AG04450 (cell line): Measurements from ENCODE around the gene ARL6IP5. TPM values are rescaled to one million over a fixed set of nuclear protein-coding genes. Genes with fewer than 3 reads are reported as not detected.
A peak's percentile ranks its signal among the peaks of the same experiment; 100 is the strongest.

Experiments
- CTCF ChIA-PET: fragments of 300-600, 350-600 bp; formaldehyde crosslinking; extraction: SDS; loops from one replicate; lab custom pipeline; 2022; ENCODE audit warnings: antibody characterized with exemption, inconsistent platforms; lab: Charles Lee
- POLR2A ChIA-PET: fragments of 350-600 bp; formaldehyde crosslinking; extraction: SDS; loops from one replicate; lab custom pipeline; 2021; ENCODE audit warnings: antibody characterized with exemption, inconsistent platforms; lab: Yijun Ruan, JAX
- DNase-seq: peaks from one replicate; pipeline ENCODE4 v3.0.0-alpha.2; 2011; ENCODE audit warnings: low read depth, low spot score
- H3K27ac ChIP-seq: one replicate; pipeline ENCODE4 v1.5.1; 2012; ENCODE audit warnings: low read depth, low read length, control low read depth
- H3K27me3 ChIP-seq: one replicate; pipeline ENCODE4 v1.6.0; 2012; ENCODE audit warnings: low read length; ENCODE audit not compliant: control insufficient read depth, insufficient read depth
- H3K4me3 ChIP-seq: 2 replicates; pipeline ENCODE4 v1.5.1; 2011; ENCODE audit warnings: mild to moderate bottlenecking, low read depth, low read length, control low read depth
- H3K9me3 ChIP-seq: 2 replicates; pipeline ENCODE4 v1.5.1; 2012; ENCODE audit warnings: low read length; ENCODE audit not compliant: control insufficient read depth, insufficient read depth
- polyA plus RNA-seq: library from polyadenylated mRNA; depleted of rRNA; stranded (reverse); fragments of >200 nt; gene quantifications from 2 replicates; pipeline ENCODE4 v1.2.3, GENCODE V29; 2011
- TF ChIP-seq, protein P1 (sequence below): IDR thresholded peaks from 2 replicates; pipeline ENCODE4 v1.5.1; 2011; ENCODE audit warnings: low read depth, low read length, control low read depth, inconsistent platforms

ARL6IP5 gene
- polyA plus RNA-seq, 1 experiment = 204 TPM

DNA sequence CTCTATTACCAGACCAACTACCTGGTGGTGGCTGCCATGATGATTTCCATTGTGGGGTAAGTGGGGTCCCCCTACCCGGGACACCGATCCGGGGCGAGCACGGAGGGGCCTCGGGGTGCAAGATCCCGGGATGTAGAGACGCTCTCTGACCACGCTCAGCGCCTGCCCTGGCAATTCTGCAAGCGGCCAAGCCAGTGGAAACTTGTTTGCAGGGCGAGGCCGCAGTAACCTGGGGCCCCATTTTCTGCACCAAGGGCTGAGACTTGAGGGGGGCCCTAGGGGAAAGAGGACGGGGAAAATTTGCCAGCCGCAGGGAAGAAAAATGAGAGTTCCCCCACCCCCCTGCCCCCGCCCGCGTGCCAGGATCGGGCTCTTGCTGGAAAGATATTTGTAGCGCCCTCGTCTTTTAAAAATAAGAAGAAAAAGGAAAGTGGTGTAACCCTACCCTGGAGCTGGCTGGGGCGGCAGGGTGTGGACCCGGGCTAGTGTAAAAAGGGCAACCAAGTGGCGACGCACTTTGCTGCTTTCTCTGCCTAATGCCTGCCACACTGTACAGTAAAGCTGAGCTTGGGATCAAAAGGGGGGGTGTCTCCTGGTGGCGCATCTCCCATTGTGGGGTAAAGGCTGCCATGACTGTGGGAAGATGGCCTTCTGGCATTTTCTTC lies 563 bp downstream of the ARL6IP5 start:
- TF ChIP-seq, protein P1, sequence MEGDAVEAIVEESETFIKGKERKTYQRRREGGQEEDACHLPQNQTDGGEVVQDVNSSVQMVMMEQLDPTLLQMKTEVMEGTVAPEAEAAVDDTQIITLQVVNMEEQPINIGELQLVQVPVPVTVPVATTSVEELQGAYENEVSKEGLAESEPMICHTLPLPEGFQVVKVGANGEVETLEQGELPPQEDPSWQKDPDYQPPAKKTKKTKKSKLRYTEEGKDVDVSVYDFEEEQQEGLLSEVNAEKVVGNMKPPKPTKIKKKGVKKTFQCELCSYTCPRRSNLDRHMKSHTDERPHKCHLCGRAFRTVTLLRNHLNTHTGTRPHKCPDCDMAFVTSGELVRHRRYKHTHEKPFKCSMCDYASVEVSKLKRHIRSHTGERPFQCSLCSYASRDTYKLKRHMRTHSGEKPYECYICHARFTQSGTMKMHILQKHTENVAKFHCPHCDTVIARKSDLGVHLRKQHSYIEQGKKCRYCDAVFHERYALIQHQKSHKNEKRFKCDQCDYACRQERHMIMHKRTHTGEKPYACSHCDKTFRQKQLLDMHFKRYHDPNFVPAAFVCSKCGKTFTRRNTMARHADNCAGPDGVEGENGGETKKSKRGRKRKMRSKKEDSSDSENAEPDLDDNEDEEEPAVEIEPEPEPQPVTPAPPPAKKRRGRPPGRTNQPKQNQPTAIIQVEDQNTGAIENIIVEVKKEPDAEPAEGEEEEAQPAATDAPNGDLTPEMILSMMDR = no peak
- no peaks in the 10 kb centered on the region for H3K27me3 ChIP-seq
- H3K9me3 ChIP-seq = no peaks in the 10 kb centered on the region
- H3K4me3 ChIP-seq = peak overlapping the region; percentile 95
- no peak for DNase-seq
- ChIA-PET CTCF (no interaction called here), POLR2A (no interaction called here)
- peak overlapping the region; percentile 83 for H3K27ac ChIP-seq

DNA sequence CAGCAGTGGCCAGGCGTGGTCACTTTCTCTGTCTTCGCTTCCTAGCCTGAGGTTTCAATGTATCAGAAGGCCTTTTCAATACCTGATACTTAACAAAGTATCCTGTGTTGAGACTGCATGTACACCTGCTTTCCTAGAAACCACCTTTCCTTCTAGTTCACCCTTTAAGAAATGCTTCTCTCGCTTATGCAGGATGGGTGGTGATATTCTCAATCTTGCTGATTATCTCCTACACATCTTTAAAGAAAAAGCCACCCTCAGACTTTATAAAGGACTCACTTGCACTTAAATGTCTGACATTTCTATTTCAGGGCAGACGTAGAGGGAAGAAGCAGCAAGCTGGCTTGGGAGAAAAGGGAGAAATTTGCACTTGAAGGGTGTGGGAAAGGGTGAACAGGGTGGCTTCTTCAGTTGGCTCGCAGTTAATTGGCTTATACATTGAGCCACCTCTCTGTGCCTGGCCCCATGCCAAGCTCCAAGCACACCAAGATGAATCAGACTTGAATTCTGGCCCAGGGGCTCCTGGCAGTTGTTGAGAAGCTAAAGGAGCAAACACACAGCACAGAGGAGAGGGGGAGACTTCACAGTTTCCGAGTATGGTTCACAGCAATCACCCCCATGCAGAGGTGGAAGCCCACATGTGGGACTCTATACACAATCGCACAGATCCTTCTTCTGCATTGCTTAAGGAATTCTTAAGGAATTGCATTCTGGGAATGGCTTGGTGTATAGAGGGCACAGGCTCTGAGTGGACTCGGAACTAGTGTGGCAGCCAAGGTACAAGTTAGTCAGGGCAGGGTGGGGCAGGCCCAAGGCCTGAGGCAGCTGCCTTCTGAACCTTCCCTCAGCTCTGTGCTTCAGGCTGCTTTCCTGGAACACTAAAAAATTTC lies 1.3 kb downstream of the ARL6IP5 start:
- H3K9me3 ChIP-seq = no peaks in the 10 kb centered on the region
- peak overlapping the region; percentile 95 for H3K4me3 ChIP-seq
- peak overlapping the region; percentile 83 for H3K27ac ChIP-seq
- DNase-seq = peak; percentile 78
- TF ChIP-seq, protein P1 = no peak
- POLR2A ChIA-PET = interaction anchor here (0.7 kb wide), 1 partner anchor 763 kb away, joined by 5 read pairs; no protein-coding TSS in a partner anchor
- CTCF ChIA-PET = no interaction called here
- H3K27me3 ChIP-seq = no peaks in the 10 kb centered on the region

- Histone ChIP-seq H3K27ac (peak overlapping the region; percentile 83), H3K9me3 (no peaks in the 10 kb centered on the region), H3K27me3 (no peaks in the 10 kb centered on the region), H3K4me3 (peak overlapping the region; percentile 95)
- POLR2A ChIA-PET = interaction anchor here (0.7 kb wide), 1 partner anchor 762 kb away, joined by 5 read pairs; no protein-coding TSS in a partner anchor
- DNase-seq = no peak
- CTCF ChIA-PET = no interaction called here
- TF ChIP-seq, protein P1 = no peak
Observed at GRCh38 chr3:69087030-69087791, 2.5 kb downstream of the ARL6IP5 start.

DNA sequence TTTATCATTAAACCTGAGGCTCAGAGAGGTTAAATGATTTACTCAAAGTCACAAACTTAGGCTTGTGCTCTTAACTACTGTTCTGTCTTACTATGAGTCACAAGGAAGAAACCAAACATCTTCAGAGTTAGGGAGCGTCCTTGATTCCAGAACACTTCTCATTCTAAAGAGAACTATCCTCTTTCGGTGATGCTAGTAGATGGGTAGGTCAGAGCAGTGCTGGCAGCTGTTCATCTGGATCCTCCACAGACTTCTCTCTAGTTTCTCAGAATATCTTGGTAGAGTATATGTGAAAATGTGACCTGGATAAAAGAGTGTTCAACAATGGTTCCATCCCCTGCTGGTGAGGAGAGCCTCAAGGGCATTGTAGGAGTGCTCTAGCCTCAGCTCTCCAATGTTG lies 3.3 kb downstream of the ARL6IP5 start:
- Histone ChIP-seq H3K27ac (no peak overlapping the region), H3K9me3 (no peaks in the 10 kb centered on the region), H3K4me3 (peak overlapping the region; percentile 18; the same call in 1 of the 2 replicates), H3K27me3 (no peaks in the 10 kb centered on the region)
- ChIA-PET CTCF (no interaction called here), POLR2A (no interaction called here)
- TF ChIP-seq, protein P1 = peak; percentile 13; the same call in 1 of the 2 replicates
- no peak for DNase-seq
